NK-92 (cell line): ENCODE data around the gene IDE.
"Not testable (repeated sequence)": the region's sequence is repeated elsewhere in the genome, so short reads cannot be mapped to it uniquely, and the experiment has no call there.

ENCODE experiments used
- DNase-seq: peaks from one replicate; lab custom pipeline; 2025; ENCODE audit not compliant: unreplicated experiment; lab: John Stamatoyannopoulos, UW

The IDE gene

DNA sequence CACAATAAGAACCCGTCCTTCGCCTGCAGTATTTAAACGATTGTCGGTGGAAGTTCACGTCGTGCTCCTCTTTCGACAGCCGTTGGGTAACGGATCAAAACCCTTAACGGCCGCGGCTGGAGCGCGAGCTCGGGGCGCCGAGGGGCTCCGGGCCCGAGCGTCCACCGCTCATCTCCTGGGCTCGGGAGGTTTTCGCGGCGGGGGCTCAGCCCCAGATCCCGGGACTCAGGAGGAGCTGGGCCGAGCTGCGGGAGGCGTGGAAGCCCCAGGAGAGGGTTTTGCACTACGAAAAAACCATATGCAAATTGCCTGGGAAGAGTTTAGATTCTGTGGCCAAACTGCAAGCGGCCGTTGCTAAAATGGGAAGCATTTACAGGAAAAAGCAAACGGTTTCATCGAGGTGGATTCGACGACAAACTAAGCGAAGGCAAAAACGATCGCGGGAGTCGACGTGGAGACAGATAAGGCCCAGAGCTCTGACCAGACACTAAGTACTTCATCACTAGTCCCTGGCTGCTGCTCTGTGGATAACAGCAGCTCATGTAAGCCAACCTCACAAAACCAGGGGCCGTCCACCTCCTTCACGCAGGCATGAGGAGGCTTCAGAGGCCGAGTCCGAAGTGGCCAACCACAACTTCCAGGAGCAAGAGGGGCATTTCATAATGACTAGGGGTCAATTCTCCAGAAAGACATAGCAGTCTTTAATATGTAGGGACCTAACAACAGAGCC is 153.2 kb downstream of the IDE start:
- no peak for DNase-seq

DNA sequence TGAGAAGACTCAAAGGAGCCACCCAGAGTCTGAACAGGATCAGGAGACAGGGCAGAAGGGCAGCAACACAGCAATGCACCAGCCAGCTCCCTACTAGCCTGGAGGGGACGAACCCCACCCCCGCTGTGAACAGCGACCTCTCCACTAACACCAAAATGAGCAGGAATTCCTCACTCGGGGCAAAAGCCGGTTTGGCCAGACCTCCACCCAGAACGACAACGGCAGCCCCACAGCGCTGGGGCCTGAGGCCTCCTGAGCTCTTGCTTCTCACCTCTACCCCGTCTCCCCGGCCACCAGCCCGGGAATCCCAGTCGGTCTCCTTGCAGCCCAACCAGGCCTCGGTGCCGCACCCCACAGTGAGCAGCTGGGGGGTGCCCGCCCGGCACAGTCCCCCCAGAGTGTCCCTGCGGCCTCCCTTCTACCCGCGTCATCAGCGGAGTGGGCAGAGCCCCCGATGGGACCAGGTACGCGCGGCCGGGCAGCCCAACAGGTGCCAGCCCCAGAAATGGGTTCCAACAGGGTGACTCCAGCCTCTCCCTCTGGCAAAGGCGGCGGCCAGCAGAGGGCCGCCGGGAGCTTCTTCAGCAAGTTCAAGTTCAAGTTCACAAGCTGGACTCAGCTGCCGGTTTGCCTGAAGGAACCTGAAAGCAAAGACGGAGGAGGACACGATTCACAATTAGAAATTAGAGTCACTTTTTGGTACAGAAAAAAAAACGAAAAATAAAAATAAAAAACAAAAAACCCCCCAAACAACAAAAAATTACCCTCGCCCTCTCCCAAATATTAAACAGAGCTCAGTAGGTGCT is 153.9 kb downstream of the IDE start:
- DNase-seq = no peak

DNA sequence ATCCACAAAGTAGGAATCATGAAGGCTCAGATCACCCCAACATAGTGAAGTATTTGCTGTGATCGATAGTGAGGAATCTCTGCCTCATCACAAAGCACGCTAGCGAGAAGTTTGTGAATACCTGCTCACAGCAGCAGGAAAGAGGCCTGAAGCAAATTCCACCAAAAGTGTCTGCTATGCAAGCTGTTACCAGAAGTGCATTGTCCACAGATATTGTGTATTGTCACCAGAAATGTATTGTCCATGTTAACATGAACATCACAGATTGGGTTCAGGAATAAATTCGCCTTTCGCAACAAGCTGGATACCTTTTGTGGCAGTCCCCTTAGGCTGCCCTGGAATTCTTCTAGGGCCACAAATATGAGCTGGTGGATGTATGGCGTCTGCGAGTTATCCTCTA is 155.0 kb downstream of the IDE start:
- DNase-seq = no peak

DNA sequence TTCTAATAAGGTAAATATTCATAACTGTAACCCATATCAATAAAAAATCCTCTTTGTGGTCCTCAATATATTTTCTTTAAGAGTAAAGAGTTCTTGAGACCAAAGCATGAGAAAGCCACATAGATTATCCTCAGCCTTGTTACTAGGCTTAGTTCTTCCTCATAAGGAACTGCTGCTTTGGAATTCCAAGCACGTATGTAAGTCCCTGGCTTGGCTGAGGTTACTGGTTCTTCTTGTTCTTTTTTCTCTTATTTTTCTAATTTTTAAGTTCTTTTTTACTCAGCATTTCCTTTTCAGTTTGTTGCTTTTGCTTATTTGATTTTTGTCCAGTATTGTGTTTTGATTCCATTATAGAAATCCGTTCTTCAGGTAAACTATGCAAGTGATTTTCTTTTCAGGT is 155.7 kb downstream of the IDE start:
- no peak for DNase-seq

DNA sequence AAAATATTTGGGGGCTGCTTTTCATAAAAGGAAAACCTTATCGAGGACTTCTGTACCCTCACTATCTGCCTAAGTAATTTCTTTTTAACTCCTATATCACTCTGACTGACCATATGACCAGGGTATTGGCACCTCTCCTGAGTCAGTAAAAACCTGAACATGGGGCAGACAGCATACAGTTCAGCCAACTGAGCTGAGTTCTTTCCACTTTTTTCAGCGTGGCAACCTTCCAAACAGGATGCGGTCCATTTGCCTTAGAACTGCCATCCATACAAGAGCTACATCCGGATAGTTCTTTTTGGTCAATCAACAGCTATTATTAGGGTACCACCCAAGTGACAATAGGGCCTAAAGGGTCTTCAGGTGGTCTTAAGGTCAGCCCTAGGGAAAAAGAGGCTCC is 160.4 kb downstream of the IDE start:
- no peak for DNase-seq

DNA sequence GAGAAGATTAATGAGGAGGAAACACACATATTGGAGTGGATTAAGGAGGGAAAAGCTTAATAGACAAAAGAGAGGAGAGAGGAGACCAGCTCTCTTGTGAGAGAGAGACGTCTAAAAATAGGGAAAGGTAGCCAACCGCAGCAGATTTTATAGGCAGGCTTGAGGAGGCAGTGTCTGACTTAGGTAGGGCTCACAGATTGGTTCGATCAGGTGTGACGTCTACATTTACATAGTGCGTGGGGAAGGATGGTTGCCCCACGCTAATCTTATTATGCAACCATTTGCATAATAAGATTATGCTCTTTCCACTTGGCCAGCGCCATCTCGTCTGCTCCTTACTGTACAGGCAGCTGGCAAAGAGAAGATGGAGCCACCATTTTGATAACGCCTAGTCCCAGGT is 160.9 kb downstream of the IDE start:
- no peak for DNase-seq

DNA sequence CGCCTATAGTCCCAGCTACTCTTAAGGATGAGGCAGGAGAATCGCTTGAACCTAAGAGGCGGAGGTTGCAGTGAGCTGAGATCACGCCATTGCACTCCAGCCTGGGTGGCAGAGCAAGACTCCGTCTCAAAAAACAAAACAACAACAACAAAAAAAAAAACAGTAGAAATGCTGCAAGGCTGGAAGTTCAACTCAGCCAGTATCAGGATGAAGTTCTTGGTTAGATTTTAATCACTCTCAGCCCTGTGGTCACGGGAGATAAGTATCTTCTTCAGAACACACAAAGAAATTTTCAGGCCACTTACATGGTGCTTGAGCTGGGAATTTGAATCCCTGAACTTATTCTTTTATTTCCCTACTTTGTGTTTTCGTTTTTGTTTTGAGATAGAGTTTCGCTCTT is 162.5 kb downstream of the IDE start:
- DNase-seq = no peak

DNA sequence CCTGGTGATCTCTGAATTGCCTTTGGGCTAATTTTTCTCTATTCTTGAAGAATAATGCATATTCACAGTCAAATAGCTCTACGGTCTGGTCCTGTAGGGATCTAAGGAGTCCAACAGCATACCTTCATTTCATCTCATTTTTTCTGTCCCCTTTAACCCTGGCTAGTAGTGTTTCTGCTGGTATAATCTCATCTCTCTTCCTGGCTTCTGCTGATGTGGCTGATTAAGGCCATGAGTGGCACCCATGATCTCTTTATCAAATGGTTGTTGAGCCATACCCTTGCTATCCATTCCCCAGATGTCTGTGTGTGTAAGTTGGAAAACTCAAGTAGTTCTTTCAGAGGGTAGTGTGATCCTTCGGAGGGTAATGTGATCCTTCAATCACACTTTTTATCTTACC is 163.4 kb downstream of the IDE start:
- DNase-seq = no peak

DNA sequence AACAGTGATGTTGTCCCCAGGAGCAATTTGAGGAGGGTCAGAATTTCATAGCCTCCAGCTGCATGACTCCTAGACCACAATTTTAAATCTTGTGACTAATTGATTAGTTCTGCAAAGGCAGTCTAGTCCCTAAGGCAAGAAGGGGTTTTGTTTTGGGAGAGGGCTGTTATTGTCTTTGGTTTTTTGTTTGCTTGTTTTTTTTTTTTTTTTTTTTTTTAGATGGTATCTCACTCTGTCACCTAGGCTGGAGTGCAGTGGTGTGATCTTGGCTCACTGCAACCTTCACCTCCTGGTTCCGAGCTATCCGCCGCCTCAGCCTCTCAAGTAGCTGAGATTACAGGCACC is 165.9 kb downstream of the IDE start:
- no peak for DNase-seq

DNA sequence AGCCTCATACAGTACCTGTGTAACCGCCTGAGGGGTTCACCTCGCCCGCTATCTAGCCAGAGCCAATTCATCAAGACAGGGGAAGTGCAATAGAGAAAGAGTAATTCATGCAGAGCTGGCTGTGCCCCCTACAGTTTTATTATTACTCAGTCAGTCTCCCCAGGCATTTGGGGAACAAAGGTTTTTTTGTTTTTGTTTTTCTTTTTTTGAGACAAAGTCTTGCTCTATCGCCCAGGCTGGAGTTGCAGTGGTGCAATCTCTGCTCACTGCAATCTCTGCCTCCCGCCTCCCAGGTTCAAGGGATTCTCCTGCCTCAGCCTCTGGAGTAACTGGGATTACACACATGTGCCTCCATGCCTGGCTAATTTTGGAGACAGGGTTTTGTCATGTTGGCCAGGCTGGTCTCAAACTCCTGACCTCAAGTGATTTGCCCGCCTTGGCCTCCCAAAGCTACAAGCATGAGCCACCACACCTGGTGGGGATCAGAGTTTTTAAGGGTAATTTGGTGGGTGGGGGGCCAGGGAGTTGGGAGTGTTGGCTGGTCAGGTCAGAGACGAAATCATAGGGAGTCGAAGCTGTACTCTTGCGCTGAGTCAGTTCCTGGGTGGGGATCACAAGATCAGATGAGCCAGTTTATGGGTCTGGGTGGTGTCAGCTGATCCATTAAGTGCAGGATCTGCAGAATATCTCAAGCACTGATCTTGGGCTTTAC is 166.4 kb downstream of the IDE start:
- DNase-seq = no peak

DNA sequence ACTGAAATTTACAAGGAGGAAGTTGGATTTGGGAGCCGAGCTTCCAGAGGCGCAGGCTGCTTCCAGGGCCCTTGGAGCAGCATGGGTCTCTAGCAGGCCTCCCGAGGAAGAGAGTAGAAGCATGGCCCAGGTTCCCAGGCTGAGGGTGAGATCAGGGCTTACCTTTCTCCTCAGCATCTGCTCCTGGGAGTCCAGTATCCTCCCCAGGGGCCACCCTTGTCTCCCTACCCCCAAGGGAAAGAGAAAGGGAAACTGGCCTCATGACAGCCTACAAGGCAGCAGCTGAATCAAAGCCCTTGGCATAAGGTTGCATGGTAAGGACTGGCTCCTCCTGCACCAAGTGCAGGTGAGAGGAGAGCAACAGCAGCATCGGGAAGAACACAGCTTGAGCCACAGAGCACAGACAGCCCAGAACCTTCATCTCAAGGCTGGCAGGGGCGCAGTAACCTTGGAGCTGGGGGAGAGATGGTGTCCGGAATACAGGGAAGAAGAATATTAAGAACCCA is 168.4 kb downstream of the IDE start:
- no peak for DNase-seq

DNA sequence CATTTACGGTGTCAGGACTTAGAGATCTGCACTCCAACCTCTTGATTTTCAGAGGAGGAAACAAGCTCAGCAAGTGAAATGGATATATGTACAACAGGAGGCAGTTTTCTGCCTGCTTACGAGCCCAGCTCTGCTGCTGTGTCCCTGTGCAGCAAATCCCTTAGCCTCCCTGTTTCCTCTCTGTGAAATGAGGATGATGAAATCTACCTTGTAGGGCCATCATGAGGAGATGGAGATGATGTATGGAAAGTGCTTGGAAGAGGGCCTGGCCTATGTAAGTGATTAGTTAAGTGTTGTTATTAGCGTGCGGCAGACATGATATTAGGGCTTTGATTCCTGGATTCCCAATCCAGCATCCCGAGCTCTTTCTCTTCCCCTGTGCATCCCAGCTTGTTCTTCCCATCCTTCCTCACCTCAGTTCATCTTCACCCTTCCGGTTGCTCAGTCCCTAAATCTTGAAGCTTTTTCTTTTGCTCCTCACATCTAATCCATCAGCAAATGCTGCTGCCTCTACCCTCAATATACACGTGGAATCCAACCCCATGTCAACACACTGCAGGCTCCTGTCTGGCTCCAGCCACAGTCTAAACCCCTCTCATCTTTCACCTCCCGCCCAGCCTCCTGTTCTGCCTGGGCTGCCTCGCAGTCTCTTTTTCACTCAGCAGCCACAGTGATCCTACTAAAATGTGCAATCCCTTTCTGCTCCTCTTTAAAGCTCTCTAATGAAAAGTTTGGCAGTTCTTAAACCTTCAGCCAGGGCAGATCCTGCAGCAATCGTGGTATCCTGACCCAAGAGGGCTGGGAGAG is 169.1 kb downstream of the IDE start:
- no peak for DNase-seq

DNA sequence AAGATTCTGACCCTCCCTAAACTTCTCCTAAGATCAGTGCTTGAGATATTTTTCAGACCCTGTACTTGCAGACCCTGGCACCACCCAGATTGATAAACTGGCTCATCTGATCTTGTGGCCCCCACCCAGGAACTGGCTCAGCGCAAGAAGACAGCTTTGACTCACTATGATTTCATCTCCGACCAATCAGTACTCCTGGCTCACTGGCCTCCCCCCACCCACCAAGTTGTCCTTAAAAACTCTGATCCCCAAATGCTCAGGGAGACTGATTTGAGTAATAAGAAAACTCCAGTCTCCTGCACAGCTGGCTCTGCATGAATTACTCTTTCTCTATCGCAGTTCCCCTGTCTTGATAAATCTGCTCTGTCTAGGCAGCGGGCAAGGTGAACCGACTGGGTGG is 171.7 kb downstream of the IDE start:
- not testable (repeated sequence) for DNase-seq
